ENCODE results near the gene ING3. TPM values are rescaled to one million over a fixed set of nuclear protein-coding genes. Genes with fewer than 3 reads are reported as not detected.
A peak's percentile ranks its signal among the peaks of the same experiment; 100 is the strongest.

The ING3 gene
- total and polyA plus RNA-seq, 9 of the 15 experiments (the other 6 are each of a cell fraction or from before 2014, with no cell fraction given) = 22.8 to 233 (median 50.4) TPM

DNA sequence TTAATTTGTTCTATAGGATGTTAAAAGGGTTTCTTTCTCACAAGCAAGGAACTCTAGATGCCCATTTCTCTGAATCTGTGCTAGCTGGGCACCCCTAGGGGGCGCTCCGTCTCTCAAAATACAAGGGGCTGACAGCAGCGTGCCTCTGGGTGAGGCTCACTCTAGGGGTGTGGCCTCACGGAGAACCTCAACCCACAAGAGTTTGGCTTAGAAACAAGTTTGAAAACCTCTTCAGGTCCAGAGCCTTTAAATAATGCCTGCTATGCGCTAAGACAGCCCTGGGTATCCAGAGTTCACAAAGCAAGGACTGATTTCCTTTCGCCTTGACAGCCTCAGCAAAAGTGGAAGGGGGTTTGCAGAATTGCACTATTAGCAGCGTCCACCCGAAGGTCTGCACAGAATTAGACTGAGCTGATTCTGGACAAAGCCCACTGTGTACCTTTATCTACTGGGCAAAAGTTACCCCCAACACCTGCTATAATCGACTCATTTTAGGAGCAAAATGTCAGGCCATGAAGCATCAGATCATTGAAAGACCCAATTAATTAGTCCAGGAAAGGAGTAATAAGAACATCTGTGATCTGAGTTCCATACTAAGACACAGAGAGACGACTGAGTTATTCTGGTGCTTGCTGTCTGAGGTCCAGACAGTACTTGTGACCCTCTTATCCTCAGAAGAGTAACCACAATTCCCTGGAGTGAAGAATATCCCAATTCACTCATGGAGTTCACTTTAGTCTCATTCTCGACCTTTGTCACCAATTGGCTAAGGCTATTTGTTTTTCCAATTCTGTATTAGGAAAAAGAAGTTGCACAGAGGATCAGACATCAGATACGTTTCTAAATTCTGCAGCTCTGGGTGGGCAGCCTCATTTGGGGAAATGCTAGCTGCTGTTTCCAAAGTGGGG, 37.4 kb downstream of the ING3 start (continued):
- no peak for TF ChIP-seq E2F3 (CRISPR knock-in tag; IDR thresholded peaks at IDR 0.05)
- TF ChIP-seq TAF1 (IDR thresholded peaks at IDR 0.05; ENCODE audit: control insufficient read depth, extremely low read depth, insufficient read depth, low read length, severe bottlenecking) = peak; percentile 78
- TF ChIP-seq CHD7 (IDR thresholded peaks at IDR 0.05; ENCODE audit: low read depth, low read length) = peak; percentile 28
- TF ChIP-seq SIX5 (IDR thresholded peaks at IDR 0.05; ENCODE audit: borderline replicate concordance in 1 of 2, insufficient read depth in 1 of 2, low read depth in 1 of 2, low read length in 2 of 2) = no peak
- TF ChIP-seq, protein P1, sequence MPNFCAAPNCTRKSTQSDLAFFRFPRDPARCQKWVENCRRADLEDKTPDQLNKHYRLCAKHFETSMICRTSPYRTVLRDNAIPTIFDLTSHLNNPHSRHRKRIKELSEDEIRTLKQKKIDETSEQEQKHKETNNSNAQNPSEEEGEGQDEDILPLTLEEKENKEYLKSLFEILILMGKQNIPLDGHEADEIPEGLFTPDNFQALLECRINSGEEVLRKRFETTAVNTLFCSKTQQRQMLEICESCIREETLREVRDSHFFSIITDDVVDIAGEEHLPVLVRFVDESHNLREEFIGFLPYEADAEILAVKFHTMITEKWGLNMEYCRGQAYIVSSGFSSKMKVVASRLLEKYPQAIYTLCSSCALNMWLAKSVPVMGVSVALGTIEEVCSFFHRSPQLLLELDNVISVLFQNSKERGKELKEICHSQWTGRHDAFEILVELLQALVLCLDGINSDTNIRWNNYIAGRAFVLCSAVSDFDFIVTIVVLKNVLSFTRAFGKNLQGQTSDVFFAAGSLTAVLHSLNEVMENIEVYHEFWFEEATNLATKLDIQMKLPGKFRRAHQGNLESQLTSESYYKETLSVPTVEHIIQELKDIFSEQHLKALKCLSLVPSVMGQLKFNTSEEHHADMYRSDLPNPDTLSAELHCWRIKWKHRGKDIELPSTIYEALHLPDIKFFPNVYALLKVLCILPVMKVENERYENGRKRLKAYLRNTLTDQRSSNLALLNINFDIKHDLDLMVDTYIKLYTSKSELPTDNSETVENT (CRISPR knock-in tag; IDR thresholded peaks at IDR 0.05) = peak; percentile 67
- TF ChIP-seq FOXM1 (IDR thresholded peaks at IDR 0.05; ENCODE audit: low read depth) = no peak; the same call in 1 of the 2 replicates
- TF ChIP-seq FOXM1 (CRISPR knock-in tag; IDR thresholded peaks at IDR 0.05; ENCODE audit: low read depth) = peak; percentile 34; the same call in 1 of the 2 replicates
- TF ChIP-seq RBFOX2 (IDR thresholded peaks at IDR 0.05; ENCODE audit: low read depth, low read length) = no peak
- peak; percentile 47 to 51; a peak in 1 of 4 replicates for TF ChIP-seq FOXK2 (conservative IDR thresholded peaks at IDR 0.05 in 1 of 2, IDR thresholded peaks at IDR 0.05 in 1 of 2; ENCODE audit: low read depth in 2 of 2)
- peak; percentile 34 for TF ChIP-seq HNRNPLL (IDR thresholded peaks at IDR 0.05; ENCODE audit: low read depth, low read length, poor library complexity, severe bottlenecking)
- TF ChIP-seq TCF7L2 (IDR thresholded peaks at IDR 0.05; ENCODE audit: low read depth, low read length) = no peak
- TF ChIP-seq MTA1 (IDR thresholded peaks at IDR 0.05; ENCODE audit: borderline replicate concordance) = peak; percentile 23; the same call in 1 of the 2 replicates
